Stomach (tissue), 9 donors: Measurements from ENCODE around the gene SUV39H1. TPM values are rescaled to one million over a fixed set of nuclear protein-coding genes. Genes with fewer than 3 reads are reported as not detected.
"Not testable (repeated sequence)": the region's sequence is repeated elsewhere in the genome, so short reads cannot be mapped to it uniquely, and the experiment has no call there.

Source experiments
- DNase-seq, 2 donors: peaks; one replicate each; pipeline versions ENCODE4 v3.0.0 to v3.0.0-alpha.2; 2013 to 2019
- H3K27ac ChIP-seq, 5 donors: fragments of 200-600 bp in 4 of 5; sonication (generic) in 4 of 5; one replicate each; pipeline ENCODE4 v1.5.1; 2013 to 2019; ENCODE audit warnings: mild to moderate bottlenecking in 1 of 5, moderate library complexity in 1 of 5
- H3K27me3 ChIP-seq, 3 donors: fragments of 200-600 bp; sonication (generic); one replicate each; pipeline ENCODE4 v1.5.1; 2017 to 2019; ENCODE audit warnings: mixed run types in 1 of 3
- H3K36me3 ChIP-seq, 4 donors: fragments of 200-600 bp; sonication (generic); 1 replicate in 3 of 4; 2 replicates in 1 of 4; pipeline ENCODE4 v1.5.1; 2016 to 2019
- H3K4me1 ChIP-seq, 4 donors: fragments of 200-600 bp; sonication (generic); one replicate each; pipeline ENCODE4 v1.5.1; 2016 to 2019
- H3K4me3 ChIP-seq, 4 donors: fragments of 200-600 bp; sonication (generic) in 3 of 4; one replicate each; pipeline ENCODE4 v1.5.1; 2016 to 2019; ENCODE audit warnings: mild to moderate bottlenecking in 1 of 4
- H3K9me3 ChIP-seq, 4 donors: fragments of 200-600 bp; sonication (generic); one replicate each; pipeline ENCODE4 v1.5.1; 2016 to 2019
- CTCF ChIP-seq, 7 experiments: fragments of 450-650 bp in 4 of 7; fragments of 200-600 bp in 3 of 7; sonication (generic) in 3 of 7; IDR thresholded peaks; one replicate each; pipeline ENCODE4 v1.5.1; 2016 to 2019; ENCODE audit warnings: antibody characterized with exemption in 7 of 7, control low read depth in 2 of 7, mild to moderate bottlenecking in 1 of 7
- EP300 ChIP-seq: sonication (generic); formaldehyde crosslinking; IDR thresholded peaks from one replicate; pipeline ENCODE4 v1.6.1; 2017; ENCODE audit warnings: antibody characterized with exemption
- POLR2A ChIP-seq, 4 donors: fragments of 450-650 bp; IDR thresholded peaks; one replicate each; pipeline ENCODE4 v1.6.1; 2016; ENCODE audit warnings: antibody characterized with exemption in 4 of 4, control low read depth in 2 of 4, mild to moderate bottlenecking in 1 of 4, moderate library complexity in 1 of 4
- POLR2AphosphoS5 ChIP-seq, 3 donors: sonication (generic); formaldehyde crosslinking; IDR thresholded peaks; one replicate each; pipeline ENCODE4 v1.6.1; 2016; ENCODE audit warnings: antibody characterized with exemption in 3 of 3
- WGBS, 5 donors: extraction: QIAGEN DNeasy Blood & Tissue Kit in 3 of 5; methylation state at CpG; one replicate each; pipeline versions ENCODE4 v1.1.5 to v1.1.7; 2013 to 2018; 5-methylcytosine and 5-hydroxymethylcytosine counted together
- intact Hi-C: fragments of 100-400 bp; cut with DNase I; formaldehyde crosslinking; loops from one replicate; pipeline ENCODE4 v1.15.1; 2023; ENCODE audit warnings: low total_unique reads
- polyA plus RNA-seq, 3 donors: library from polyadenylated mRNA; stranded (reverse); fragments of 200-250 nt; gene quantifications; one replicate each; pipeline ENCODE4 v1.2.3, GENCODE V29; 2013
- total RNA-seq, 5 donors: library from RNA; depleted of rRNA; stranded (reverse); fragments of >200 nt; gene quantifications; one replicate each; pipeline versions ENCODE4 v1.1.0 to v1.2.3, GENCODE V29; 2014 to 2016
- donor health status: healthy with polysubstance abuse.
- donor health status: Bipolar disorder and iron deficiency.
- donor health status: healthy.

SUV39H1 gene
- total and polyA plus RNA-seq, 8 donors = 1.8 to 5.5 (median 4.1) TPM

- 48 to 86% (median 59%) methylated on average over 7 to 19 of the region's 19 CpGs for WGBS, 5 donors
- Histone ChIP-seq H3K9me3 (no peaks in the 10 kb centered on the region), H3K4me3 (no peak overlapping the region), H3K27me3 (peaks cover 0 to 19% (median 0%) of the 10 kb centered on the region in 3 donors), H3K4me1 (no peaks in the 10 kb centered on the region), H3K27ac (no peak overlapping the region), H3K36me3 (no peaks in the 10 kb centered on the region)
- intact Hi-C loops = no loop called here
- TF ChIP-seq POLR2AphosphoS5 (IDR thresholded peaks at IDR 0.05) (no peak), EP300 (no peak), CTCF (IDR thresholded peaks at IDR 0.05) (no peak), POLR2A (IDR thresholded peaks at IDR 0.05) (no peak)
- no peak for DNase-seq
These were observed 7.9 kb upstream of the SUV39H1 start for GRCh38 chrX:48688531-48689150.

- intact Hi-C loops = no loop called here
- TF ChIP-seq EP300 (no peak), CTCF (IDR thresholded peaks at IDR 0.05) (no peak), POLR2AphosphoS5 (IDR thresholded peaks at IDR 0.05) (no peak), POLR2A (IDR thresholded peaks at IDR 0.05) (no peak)
- H3K27ac ChIP-seq = no peak overlapping the region
- H3K4me1 ChIP-seq = no peaks in the 10 kb centered on the region
- no peaks in the 10 kb centered on the region for H3K36me3 ChIP-seq
- WGBS, 5 donors = 48 to 67% (median 56%) methylated on average over 6 to 11 of the region's 11 CpGs
- no peak overlapping the region for H3K4me3 ChIP-seq
- peaks cover 0 to 19% (median 0%) of the 10 kb centered on the region in 3 donors for H3K27me3 ChIP-seq
- DNase-seq = no peak
- H3K9me3 ChIP-seq = no peaks in the 10 kb centered on the region
These were observed 7.2 kb upstream of the SUV39H1 start for GRCh38 chrX:48689208-48689920.

GRCh38 chrX:48691746-48692145 lies 4.8 kb upstream of the SUV39H1 start:
- intact Hi-C loops, H3K4me1 ChIP-seq, H3K27ac ChIP-seq, H3K4me3 ChIP-seq, DNase-seq, H3K9me3 ChIP-seq, H3K36me3 ChIP-seq: not testable (repeated sequence)
- WGBS, 5 donors = 70 to 83% (median 78%) methylated on average over 1 to 5 of the region's 5 CpGs
- H3K27me3 ChIP-seq = peaks cover 0 to 26% (median 0%) of the 10 kb centered on the region in 3 donors

GRCh38 chrX:48694776-48695533 lies 1.6 kb upstream of the SUV39H1 start:
- WGBS, 5 donors = 32 to 56% (median 49%) methylated on average over 9 to 15 of the region's 15 CpGs
- peaks cover 0 to 22% (median 0%) of the 10 kb centered on the region in 3 donors for H3K27me3 ChIP-seq
- H3K9me3 ChIP-seq = no peaks in the 10 kb centered on the region
- no peak for TF ChIP-seq CTCF (IDR thresholded peaks at IDR 0.05)
- TF ChIP-seq POLR2AphosphoS5 (IDR thresholded peaks at IDR 0.05) = no peak
- no peak for TF ChIP-seq EP300
- TF ChIP-seq POLR2A (IDR thresholded peaks at IDR 0.05) = no peak
- H3K4me3 ChIP-seq = peak overlapping the region in 2 of 4 donors; percentile 58 to 94
- intact Hi-C loops = no loop called here
- DNase-seq = no peak
- peaks cover 0 to 11% (median 6%) of the 10 kb centered on the region in 4 donors for H3K36me3 ChIP-seq
- peak overlapping the region in 2 of 5 donors; percentile 86 to 91 for H3K27ac ChIP-seq
- peaks cover 0 to 16% (median 11%) of the 10 kb centered on the region in 4 donors for H3K4me1 ChIP-seq
